Upper lobe of left lung (tissue), 4 donors: Measurements from ENCODE around the gene CDK4.

ENCODE experiments used
- CTCF ChIP-seq, 6 experiments: fragments of 450-650 bp in 4 of 6; fragments of 200-600 bp in 2 of 6; sonication (generic) in 2 of 6; IDR thresholded peaks; one replicate each; pipeline ENCODE4 v1.5.1; 2016 to 2019; ENCODE audit warnings: antibody characterized with exemption in 6 of 6
- EP300 ChIP-seq, 4 donors: sonication (generic); formaldehyde crosslinking; IDR thresholded peaks; one replicate each; pipeline ENCODE4 v1.5.1; 2017; ENCODE audit warnings: antibody characterized with exemption in 4 of 4, control low read depth in 2 of 4
- POLR2A ChIP-seq, 4 donors: fragments of 450-650 bp; IDR thresholded peaks; one replicate each; pipeline ENCODE4 v1.5.1; 2016 to 2017; ENCODE audit warnings: antibody characterized with exemption in 4 of 4, mild to moderate bottlenecking in 2 of 4
- POLR2AphosphoS5 ChIP-seq, 2 donors: sonication (generic); formaldehyde crosslinking; IDR thresholded peaks; one replicate each; pipeline ENCODE4 v1.5.1; 2017; ENCODE audit warnings: antibody characterized with exemption in 2 of 2

DNA sequence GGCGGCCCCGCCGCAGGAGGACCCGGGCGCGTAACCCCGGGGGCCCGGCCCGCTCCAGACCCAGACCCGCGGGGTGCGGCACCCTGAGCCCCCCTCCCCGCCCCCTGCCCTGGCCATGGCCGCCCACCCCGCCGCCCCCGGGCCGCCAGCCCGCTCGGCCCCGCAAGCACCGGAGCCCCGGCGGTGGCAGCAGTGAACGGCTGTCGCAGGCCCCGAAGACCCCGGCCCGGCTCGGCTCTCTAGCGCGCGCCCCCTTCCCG, 3.0 kb upstream of the CDK4 start:
- TF ChIP-seq CTCF (IDR thresholded peaks at IDR 0.05), result no peak
- no peak for TF ChIP-seq POLR2A (IDR thresholded peaks at IDR 0.05)
- no peak for TF ChIP-seq EP300 (IDR thresholded peaks at IDR 0.05)
- no peak for TF ChIP-seq POLR2AphosphoS5 (IDR thresholded peaks at IDR 0.05)
